ENCODE measurements around the gene PTRH1.

The PTRH1 gene

DNA sequence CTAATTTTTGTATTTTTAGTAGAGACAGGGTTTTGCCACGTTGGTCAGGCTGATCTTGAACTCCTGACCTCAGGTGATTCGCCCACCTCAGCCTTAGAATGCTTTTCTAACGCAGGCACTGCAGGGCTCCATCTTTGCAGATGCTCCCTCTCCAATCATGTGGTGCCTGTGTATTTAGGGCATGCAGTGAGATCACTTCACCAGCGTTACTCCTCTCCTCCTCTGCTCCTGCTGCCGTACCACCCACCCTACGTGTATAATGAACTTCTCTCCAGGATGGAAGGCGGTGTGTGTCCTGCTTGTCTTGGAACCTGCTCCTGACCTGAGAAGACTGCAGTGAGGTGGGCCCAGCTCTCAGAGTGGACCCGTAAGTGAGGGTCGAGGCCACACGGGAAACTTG, 22.3 kb downstream of the PTRH1 start:
- no peak for DNase-seq

DNA sequence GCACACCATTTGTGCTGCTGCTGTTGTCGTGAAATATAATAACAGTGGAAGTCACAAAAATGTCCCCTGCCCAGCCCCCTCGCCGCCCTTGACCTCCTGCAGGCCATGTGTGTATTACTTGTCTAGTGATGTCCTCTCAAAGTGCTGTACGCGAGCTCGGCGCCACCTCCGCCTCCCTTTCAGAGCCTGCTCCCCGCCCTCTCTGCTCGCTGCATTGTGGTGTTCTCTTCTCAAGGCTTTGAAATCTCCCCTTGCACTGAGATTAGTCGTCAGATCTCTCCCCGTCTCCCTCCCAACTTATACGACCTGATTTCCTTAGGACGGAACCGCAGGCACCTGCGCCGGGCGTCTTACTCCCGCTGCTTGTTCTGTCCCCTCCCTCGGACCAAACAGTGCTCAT, 23.4 kb downstream of the PTRH1 start:
- no peak for DNase-seq

DNA sequence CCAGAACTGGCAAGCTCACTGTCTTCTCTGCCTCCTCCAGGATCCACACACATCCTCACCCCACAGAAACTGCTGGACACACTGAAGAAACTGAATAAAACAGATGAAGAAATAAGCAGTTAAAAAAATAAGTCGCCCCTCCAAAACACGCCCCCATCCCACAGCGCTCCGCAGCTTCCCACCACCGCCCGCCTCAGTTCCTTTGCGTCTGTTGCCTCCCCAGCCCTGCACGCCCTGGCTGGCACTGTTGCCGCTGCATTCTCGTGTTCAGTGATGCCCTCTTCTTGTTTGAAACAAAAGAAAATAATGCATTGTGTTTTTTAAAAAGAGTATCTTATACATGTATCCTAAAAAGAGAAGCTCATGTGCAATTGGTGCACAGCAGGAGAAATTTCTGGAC, 24.7 kb downstream of the PTRH1 start:
- DNase-seq: no peak

DNA sequence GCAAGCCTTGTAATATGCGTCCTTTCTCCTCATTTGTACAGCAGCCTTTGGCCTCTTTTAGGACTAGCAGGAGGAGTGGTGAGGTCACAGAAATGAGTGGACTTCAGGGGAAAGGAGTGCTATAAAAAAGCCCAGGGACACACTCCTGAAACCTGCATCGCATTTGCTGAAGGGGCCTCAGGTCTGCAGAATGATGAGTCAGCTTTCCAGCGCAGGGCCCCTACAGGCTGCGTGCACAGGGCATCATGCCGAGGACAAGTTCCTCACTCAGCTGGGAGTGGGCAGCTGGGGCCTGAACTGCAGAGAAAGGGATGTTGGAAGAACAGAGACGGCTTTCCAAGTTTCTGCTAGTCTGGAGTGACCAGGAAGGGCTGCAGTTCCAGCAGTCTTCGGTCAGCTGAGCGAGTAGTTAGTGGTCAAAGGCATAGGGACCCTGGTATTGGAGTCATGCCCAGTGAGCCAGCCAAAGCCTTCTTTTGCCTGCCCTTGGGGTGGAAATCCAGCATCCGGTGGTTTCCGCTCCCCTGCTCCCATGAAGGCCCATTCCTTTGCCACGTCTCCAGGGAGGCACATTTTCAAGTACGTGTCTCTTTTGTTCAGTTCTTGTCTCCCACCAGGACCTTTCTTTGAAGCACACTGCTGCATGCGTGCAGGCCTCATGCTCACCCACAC, 26.0 kb downstream of the PTRH1 start:
- DNase-seq: no peak

DNA sequence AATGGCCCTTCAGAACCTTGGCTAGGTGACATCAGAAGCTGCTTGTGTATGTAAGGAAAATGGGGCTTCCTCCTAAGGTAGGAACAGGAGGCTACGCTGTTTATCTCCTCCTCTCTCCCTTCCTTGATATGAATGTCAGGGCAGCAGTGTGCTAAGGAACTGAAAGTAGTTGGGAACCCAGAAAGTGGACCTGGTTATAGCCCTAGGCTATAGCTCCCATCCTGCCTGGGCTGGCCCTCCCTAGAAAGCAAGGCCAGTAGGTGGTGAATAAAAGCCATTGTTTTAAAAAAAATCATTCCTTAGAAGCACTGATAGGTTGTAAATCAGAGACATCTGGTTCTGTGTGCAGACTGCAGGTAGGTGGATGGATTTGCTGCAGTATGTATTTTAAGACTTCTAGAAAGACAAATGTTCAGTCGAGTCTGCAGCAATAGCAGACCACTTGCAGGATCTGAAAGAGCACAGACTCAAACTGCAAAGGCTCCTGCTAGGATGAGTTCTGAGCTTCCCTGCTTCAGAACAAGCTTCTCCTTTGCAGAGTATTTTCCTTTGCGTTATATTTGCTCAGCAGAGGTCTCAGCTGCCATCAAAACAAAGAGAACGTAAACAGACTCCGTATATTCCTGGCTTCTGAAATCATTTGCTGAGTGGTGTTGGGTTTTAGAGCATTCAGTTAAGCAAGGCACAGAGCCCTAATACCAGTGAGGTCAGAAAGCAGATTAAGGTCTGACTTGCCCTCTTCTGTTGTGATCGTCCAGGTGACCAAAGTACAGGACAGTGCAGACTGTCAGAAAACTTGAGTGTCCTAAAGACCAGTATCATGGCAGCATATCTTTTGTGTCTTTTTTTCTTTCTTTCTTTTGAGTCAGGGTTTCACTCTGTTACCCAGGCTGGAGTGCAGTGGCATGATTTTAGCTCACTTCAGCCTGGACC, 28.7 kb downstream of the PTRH1 start:
- no peak for DNase-seq

DNA sequence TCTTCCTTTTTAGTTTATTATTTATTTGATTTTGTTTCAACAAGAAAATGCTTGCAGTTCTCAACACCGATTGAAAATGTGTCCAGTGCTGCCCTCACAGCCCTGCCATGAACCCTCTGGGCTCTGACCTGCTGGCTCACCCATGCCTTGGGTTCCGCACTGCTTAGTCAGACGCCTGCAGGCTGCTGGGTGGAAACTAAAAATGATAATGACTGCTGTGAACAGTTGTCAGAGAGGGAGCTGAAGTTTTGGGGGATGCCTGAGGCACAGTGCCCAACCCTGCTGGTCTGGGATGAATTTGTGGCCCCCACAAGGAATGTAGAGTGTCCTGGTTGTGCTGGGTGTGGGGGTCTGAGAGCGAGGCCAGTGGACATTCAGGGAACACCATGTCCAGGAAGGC, 30.9 kb downstream of the PTRH1 start:
- no peak for DNase-seq

DNA sequence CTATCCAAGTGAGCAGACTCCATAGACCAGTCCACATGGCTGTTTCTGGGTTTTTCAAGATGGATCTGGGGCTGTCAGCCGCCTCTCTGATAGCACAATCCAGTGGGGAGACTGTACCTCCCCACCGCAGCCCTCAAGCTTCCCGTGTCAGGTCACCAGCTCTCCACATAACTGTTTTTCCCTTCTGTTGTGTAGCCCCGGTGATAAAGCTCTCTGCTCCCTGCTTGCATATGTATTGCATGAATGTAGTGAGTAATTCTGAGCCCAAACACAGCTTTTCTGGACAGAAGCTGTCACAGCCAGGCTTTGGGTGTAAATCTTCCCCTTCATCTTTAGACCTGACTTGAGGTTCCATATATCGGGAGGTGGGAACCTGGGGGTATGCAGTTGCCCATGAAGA, 31.7 kb downstream of the PTRH1 start:
- no peak for DNase-seq

DNA sequence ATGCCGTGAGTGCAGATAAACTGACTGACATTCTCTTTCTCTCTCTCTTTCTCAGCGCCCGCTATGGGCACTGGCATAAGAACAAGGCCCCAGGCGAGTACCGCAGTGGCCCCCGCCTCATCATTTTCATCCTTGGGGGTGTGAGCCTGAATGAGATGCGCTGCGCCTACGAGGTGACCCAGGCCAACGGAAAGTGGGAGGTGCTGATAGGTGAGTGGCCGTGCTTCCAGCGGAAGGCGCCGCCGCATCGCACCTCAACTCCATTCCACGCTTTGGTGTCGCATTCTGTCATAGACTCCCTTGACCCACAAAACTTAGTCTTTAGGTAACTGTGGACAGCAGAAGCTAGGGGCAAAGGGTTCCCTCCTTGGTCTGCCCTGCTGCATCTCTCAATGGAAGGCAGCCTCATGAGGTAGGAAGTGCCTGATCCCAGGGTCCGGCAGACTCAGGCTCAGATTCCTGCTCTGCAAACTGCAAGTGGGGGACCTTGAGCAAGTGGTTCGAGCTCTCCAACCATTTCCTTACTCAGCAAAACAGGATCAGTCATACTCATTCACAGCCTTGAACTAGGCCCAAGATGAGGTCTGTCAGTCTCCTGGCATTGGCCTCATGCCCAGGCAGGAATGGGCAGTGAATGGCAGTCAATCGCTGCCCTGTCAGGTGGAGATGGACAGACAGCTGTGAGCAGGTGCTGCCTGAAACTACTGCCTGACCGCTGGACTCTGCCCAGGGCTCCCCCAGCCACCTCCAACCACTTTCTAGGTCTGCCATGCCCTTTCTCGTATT, 32.9 kb downstream of the PTRH1 start:
- DNase-seq: no peak

DNA sequence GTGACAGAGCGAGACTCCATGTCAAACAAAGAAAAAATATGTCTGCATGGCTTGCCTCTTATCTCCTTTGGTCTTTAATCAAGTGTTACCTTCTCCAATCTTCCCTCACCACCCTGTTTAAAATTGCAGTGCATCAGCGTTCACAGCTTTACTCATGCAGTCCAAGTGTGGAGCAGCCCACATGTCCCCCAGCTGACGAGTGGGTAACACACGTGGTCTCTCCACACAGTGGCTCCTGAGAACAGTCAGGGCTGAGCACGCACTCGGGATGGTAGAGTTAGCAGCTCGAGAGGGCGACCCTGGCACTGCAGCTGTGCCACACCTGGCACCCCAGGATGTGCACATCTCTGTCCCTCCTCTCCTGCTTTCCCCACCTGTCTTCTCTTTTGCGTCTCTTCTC, 34.6 kb downstream of the PTRH1 start:
- no peak for DNase-seq

DNA sequence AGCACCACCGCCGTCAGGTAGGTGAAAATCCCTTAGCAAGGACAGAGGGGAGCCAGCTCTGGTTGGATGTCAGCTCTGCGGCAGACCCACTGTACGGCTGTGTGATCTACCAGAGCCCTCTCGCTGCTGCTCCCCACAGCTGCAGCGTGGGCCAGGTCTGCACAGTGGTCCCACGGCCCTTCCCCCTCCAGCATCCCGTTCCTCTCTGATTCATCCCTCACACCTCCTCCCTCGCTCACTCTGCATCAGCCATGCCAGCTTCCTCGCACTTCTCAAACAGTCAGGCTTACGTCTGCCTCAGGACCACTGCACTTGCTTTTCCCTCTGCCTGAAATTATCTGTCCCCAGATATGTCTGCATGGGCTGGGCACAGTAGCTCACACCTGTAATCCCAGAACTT, 35.2 kb downstream of the PTRH1 start:
- no peak for DNase-seq

DNA sequence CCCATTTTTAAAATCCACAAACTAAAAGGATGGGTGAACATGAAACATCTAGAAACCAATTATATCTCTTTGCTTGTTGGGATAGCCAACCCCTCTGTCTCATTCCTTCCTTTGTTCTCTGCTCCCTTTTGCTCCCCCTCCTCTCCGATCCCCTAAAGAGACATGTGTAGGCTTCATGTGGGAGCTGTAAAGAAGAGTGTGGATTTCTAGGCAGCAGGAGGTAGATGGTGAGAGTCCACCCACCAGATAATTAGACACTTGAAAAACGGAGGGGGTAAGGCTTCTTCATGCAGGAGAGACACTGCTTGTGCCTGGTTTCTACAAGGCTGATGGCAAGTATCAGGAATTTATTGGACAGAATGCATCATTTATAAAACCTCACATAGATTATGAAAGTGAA, 36.0 kb downstream of the PTRH1 start:
- no peak for DNase-seq

DNA sequence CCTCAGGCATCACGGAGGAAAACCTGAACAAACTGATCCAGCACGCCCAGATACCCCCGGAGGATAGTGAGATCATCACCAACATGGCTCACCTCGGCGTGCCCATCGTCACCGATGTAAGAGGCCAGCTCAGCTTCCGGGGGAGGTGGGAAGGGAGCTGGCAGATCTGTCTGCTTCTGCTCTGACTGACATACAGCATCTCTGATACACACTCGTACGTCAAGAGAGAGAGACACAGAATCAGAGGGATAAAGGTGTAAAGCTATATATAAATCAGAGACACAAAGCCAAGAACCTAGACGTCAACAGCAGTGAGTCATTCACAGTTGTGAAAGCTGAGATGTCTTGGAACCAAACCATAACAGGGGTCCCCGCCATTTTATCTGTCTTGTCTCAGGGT, 38.8 kb downstream of the PTRH1 start:
- no peak for DNase-seq

DNA sequence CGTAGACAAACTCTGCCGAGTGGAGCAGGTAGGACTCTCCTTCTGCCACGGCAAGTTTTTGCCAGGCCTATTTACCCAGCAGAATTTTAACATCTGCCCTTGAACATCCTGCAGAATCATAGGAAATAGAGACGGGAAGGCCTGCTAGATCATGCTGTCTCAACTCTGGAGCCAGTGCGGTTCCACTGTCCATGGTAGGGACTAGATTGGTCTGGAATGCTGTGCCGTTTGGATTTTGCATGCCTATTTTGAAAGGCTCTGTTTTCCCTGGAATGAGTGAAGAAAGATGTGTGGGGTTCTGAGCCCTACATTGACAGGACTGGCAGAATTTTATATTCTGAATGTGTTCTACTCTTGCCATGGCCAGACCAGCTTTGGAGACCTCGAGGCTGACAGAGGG, 42.2 kb downstream of the PTRH1 start:
- no peak for DNase-seq

DNA sequence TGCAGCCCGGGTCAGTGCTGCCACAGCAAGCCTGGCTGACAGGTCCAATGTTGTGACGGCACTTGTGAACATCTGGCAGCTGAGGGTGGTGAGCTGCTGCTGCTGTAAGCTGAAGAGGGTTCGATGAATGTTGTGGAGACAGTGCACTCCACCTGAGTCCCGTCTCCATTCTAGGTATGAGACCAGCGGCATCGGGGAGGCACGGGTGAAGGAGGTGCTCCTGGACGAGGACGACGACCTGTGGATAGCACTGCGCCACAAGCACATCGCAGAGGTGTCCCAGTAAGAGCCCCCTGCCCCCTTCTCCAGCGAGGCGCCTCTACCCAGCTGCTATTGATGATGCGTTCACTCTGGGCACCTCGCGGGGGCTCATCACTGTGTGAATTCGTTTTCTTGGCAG, 47.6 kb downstream of the PTRH1 start:
- DNase-seq: no peak

DNA sequence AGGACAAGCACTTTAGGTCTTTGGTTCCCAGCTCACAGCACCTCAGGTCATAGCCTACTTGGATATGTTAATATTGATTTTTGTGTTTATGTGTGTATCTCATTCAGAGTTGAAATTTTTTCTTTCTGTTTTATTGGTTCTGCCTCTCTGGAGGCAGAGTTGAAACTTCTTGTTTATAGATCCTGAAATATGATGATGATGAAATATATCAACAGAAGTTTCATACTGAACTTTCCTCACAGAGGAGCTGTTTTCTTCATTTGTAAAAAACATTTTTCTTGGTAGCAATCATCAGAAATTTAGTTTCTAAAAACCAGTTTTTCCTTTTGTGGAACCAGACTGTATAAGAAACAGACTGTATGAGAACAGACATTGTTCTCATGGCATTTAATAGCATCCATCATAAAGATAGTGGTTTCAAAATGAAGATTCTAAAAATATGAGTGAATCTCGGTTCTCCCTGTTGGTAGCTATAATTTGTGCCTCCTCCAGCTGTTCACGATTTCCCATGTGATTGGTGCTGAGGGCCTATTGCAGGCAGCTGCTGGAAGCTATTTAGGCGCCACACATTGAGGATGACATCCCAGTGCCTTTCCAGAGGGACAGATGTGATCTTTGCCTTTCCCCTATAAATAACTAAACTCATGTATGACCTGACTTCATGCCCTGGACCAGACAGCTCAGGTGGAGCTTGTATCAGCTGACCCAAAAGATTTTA, 48.2 kb downstream of the PTRH1 start:
- no peak for DNase-seq

DNA sequence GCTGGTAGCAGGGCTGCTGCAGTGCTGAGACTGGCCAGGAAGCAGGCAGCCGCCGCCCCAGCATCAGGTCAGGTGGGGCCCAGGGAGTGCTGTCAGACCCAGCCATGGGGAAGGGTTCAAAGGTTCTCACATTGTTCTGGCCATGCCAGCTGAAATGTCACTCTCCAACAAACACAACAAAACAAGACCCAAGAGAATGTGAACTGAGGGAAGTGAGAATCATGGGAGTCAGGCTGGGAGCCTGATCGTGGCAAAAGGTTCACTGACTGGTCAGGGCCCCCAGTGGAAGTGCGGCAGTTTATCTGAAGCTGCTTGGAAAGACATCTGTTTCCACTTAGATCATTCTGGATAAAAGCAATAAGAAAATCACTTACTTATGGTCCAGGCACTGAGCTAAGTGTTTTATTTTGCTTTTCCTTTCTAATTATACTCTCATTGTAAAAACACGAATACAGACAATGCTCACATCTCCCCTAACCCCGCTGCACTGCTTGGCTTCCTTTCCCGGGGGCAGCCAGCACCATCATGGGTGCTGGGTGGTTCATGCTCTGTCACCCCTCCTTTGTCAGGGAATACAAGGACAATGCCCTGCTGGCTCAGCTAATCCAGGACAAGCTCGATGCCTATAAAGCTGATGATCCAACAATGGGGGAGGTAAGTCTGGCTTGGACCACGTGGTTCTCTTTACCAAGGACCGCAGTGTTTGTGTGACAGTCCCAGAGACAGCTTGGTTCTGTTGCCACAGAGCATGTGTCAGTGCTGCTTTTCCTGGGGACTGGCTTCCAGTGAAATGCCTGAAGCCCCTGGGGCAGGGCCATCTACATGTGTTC, 50.6 kb downstream of the PTRH1 start:
- DNase-seq: no peak

DNA sequence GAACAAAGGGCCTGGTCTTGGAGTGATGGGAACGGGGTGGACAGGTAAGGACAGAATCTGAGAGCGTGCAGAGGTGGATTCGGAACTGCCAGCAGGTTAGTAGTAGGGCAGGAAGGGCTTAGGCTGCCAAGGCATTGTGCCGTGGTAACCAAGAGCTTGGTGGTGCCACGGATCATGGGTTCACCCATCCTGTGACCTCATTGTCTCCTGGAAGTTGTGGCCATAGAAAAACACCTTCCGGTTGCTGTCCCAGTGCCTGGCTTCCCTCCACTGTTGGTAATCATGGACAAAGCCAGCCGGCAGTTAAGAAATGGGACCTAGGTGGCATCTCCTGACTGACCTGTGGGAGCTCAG, 51.2 kb downstream of the PTRH1 start:
- no peak for DNase-seq

Data from GOT3 (cell line).